Measurements from ENCODE around the gene ATP5ME.

Gene ATP5ME

DNA sequence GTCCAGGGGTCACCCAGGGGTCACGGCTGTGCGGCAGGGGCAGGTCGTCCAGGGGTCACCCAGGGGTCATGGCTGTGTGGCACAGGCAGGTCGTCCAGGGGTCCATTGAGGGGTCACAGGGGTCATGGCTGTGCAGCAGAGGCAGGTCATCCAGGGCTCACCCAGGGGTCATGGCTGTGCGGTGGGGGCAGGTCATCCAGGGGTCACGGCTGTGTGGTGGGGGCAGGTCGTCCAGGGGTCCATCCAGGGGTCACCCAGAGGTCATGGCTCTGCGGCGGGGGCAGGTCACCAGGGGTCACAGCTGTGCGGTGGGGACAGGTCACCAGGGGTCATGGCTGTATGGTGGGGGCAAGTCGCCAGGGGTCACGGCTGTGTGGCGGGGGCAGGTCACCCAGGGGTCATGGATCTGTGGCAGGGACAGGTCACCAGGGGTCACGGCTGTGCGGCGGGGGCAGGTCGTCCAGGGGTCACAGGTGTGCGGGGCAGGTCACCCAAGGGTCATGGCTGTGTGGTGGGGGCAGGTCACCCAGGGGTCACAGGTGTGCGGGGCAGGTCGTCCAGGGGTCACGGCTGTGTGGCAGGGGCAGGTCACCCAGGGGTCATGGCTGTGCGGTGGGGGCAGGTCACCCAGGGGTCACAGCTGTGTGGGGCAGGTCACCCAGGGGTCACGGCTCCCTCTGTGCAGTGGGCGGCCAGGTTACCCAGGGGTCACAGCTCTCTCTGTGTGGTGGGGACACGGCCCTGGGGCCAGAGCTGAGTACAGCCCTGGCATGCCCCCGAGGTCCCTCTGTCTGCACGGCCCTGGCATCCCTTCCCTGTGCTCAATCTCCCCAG is 16.0 kb downstream of the ATP5ME start:
- TF ChIP-seq, protein P1, sequence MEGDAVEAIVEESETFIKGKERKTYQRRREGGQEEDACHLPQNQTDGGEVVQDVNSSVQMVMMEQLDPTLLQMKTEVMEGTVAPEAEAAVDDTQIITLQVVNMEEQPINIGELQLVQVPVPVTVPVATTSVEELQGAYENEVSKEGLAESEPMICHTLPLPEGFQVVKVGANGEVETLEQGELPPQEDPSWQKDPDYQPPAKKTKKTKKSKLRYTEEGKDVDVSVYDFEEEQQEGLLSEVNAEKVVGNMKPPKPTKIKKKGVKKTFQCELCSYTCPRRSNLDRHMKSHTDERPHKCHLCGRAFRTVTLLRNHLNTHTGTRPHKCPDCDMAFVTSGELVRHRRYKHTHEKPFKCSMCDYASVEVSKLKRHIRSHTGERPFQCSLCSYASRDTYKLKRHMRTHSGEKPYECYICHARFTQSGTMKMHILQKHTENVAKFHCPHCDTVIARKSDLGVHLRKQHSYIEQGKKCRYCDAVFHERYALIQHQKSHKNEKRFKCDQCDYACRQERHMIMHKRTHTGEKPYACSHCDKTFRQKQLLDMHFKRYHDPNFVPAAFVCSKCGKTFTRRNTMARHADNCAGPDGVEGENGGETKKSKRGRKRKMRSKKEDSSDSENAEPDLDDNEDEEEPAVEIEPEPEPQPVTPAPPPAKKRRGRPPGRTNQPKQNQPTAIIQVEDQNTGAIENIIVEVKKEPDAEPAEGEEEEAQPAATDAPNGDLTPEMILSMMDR (IDR thresholded peaks at IDR 0.05; ENCODE audit: low read depth, low read length): no peak

DNA sequence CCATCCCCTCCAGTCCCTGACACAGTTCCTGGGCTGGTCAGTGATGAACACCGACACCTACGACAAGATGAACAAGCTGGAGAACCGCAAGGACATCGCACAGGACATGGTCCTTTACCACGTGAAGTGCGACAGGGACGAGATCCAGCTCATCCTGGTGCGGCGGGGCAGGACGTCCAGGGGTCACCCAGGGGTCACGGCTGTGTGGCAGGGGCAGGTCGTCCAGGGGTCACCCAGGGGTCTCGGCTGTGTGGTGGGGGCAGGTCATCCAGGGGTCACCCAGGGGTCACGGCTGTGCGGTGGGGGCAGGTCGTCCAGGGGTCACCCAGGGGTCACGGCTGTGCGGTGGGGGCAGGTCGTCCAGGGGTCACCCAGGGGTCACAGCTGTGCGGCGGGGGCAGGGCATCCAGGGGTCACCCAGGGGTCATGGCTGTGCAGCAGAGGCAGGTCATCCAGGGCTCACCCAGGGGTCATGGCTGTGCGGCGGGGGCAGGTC is 16.7 kb downstream of the ATP5ME start:
- no peak for DNase-seq (ENCODE audit: extremely low read depth, low read depth)
- TF ChIP-seq, protein P1 (IDR thresholded peaks at IDR 0.05; ENCODE audit: low read depth, low read length): no peak

More for the DNA sequence above, 16.0 kb downstream of the ATP5ME start:
- no peak for DNase-seq (ENCODE audit: extremely low read depth, low read depth)

DNA sequence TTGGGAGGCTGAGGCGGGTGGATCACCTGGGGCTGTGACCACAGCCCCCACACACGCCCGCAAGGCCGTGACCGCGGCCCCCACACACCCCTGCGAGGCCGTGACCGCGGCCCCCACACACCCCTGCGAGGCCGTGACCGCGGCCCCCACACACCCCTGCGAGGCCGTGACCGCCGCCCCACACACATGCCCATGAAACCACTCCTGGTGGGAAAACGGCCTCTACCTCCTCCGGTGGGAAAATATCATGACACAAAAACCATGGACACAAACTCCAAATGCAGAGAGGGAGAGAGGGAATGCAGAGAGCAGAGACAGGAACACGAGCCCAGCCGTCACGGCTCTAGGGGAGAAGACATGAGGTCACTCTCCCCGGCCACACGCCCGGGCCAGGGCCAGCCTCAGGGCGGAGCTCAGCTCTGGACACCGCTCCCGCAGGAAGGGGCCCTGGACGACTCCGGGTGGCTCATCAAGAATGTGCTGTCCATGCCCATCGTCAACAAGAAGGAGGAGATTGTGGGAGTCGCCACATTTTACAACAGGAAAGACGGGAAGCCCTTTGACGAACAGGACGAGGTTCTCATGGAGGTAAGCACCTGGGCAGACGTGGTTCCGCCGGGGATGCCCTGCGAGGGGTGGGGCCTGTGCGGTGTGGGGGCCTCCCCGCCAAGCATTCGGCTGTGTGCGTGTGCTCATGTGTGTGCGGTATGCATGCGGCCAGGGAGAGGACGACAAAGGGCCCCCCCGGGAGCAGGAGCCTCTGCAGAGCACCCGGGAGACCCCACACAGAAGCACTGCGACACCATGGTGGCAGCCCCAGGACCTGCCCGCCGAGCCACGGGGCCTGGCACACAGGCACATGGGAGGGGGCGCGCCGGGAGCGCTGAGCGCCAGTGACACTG is 17.4 kb downstream of the ATP5ME start:
- TF ChIP-seq, protein P1 (IDR thresholded peaks at IDR 0.05; ENCODE audit: low read depth, low read length): no peak
- DNase-seq (ENCODE audit: extremely low read depth, low read depth): no peak

DNA sequence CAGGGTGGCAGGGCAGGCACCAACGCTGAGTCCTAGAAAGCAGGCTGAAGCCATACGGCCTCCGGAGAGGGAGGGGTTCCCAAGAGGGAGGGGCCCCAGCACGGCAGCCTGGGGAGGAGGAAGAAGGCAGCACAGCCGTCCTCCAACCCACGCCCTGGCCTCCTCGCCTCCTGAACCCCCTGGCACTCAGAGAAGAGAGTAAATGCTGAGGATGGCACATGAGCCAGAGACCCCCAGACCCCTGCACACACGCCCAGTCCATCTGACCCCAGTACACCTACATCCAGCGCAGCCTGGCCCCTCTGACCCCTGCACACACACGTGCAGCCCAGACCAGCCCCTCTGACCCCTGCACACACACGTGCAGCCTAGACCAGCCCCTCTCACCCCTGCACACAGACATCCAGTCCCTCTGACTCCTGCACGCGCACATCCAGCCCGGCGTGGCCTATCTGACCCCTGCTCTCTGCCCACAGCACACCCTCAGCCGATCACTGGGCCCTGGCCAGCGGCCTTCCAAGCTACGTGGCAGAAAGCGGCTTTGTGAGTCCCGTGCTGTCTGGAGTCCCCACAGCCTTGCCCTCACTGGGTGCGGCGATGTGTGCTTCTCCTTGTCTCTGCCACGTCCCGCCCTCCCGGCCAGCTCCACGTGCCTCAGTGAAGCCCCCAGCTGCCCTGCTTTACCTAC is 18.5 kb downstream of the ATP5ME start:
- DNase-seq (ENCODE audit: extremely low read depth, low read depth): no peak
- TF ChIP-seq, protein P1 (IDR thresholded peaks at IDR 0.05; ENCODE audit: low read depth, low read length): no peak

DNA sequence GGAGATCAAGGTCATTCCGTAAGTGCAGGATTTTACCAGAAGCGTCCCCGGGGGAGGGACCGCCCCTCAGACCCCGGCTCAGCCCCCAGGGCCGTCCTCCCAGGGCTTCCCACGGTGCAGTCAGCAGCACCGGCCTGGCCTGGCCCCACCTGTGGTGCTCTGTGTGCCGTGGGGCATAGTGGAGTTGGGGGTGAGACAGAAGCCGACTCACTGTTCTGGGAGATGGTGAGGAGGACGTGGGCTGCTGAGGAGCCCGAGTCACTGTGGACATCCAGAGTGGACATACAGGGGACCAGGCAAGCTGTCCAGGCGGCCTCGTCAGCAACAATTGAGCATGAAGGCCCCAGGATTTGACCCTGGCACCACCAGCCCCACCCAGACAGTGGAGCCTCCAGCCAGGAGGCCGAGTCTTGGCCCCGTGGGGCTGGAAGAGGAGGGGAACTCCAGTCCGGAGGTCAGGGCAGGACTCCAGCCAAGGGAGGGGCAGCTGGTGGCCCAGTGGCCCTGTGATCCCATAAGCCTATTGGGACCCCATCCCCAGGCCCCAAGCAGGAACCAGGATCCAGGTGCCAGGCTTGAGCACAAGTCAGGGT is 19.1 kb downstream of the ATP5ME start:
- no peak for DNase-seq (ENCODE audit: extremely low read depth, low read depth)
- TF ChIP-seq, protein P1 (IDR thresholded peaks at IDR 0.05; ENCODE audit: low read depth, low read length): no peak

DNA sequence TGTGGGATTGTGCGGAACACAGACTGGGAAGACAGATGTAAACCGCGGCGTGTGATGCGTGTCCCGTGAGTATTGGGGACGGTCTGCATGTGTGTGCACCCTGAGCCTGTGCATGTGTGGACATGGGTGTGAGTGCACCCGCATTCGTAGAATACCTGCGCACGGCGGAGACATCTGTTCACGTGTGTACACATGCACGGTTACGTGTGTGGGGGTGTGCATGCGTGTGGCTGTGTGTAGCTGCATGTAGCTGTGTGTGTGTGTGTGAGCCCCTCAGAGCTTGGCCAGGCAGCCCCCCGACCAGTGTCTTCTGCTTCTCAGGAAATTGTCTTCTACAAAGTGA is 19.6 kb downstream of the ATP5ME start:
- no peak for DNase-seq (ENCODE audit: extremely low read depth, low read depth)
- TF ChIP-seq, protein P1 (IDR thresholded peaks at IDR 0.05; ENCODE audit: low read depth, low read length): no peak

Measured in AG09319 (cell line).